ENCODE measurements around the gene CSTF1.

Gene CSTF1

GRCh38 chr20:56429502-56429901 is 37.1 kb downstream of the CSTF1 start:
- DNase-seq (ENCODE audit: low spot score): no peak

- no peak for DNase-seq (ENCODE audit: low spot score)
Measured at GRCh38 chr20:56429941-56430340, 37.5 kb downstream of the CSTF1 start.

GRCh38 chr20:56430461-56430860 is 38.0 kb downstream of the CSTF1 start:
- no peak for DNase-seq (ENCODE audit: low spot score)

- DNase-seq (ENCODE audit: low spot score): no peak
Measured at GRCh38 chr20:56430957-56431356, 38.5 kb downstream of the CSTF1 start.

GRCh38 chr20:56431471-56431870 is 39.0 kb downstream of the CSTF1 start:
- no peak for DNase-seq (ENCODE audit: low spot score)

- DNase-seq (ENCODE audit: low spot score): no peak
Measured at GRCh38 chr20:56433221-56433879, 40.9 kb downstream of the CSTF1 start.

GRCh38 chr20:56433880-56434255 is 41.4 kb downstream of the CSTF1 start:
- peak; percentile 40 for DNase-seq (ENCODE audit: low spot score)

- no peak for DNase-seq (ENCODE audit: low spot score)
Measured at GRCh38 chr20:56437196-56437960, 44.9 kb downstream of the CSTF1 start.

- DNase-seq (ENCODE audit: low spot score): no peak
Measured at GRCh38 chr20:56438284-56438683, 45.8 kb downstream of the CSTF1 start.

- no peak for DNase-seq (ENCODE audit: low spot score)
Measured at GRCh38 chr20:56439771-56440291, 47.4 kb downstream of the CSTF1 start.

GRCh38 chr20:56440346-56441007 is 48.0 kb downstream of the CSTF1 start:
- peak; percentile 69 for DNase-seq (ENCODE audit: low spot score)

GRCh38 chr20:56442389-56443365 is 50.2 kb downstream of the CSTF1 start:
- DNase-seq (ENCODE audit: low spot score): no peak

- no peak for DNase-seq (ENCODE audit: low spot score)
Measured at GRCh38 chr20:56443654-56444540, 51.5 kb downstream of the CSTF1 start.

GRCh38 chr20:56445130-56445529 is 52.7 kb downstream of the CSTF1 start:
- DNase-seq (ENCODE audit: low spot score): no peak

- DNase-seq (ENCODE audit: low spot score): no peak
Measured at GRCh38 chr20:56445540-56445939, 53.1 kb downstream of the CSTF1 start.

- no peak for DNase-seq (ENCODE audit: low spot score)
Measured at GRCh38 chr20:56447227-56447626, 54.8 kb downstream of the CSTF1 start.

- no peak for DNase-seq (ENCODE audit: low spot score)
Measured at GRCh38 chr20:56449459-56449858, 57.0 kb downstream of the CSTF1 start.

GRCh38 chr20:56451056-56451765 is 58.8 kb downstream of the CSTF1 start:
- no peak for DNase-seq (ENCODE audit: low spot score)

- DNase-seq (ENCODE audit: low spot score): no peak
Measured at GRCh38 chr20:56453352-56453751, 60.9 kb downstream of the CSTF1 start.

- no peak for DNase-seq (ENCODE audit: low spot score)
Measured at GRCh38 chr20:56454754-56455153, 62.3 kb downstream of the CSTF1 start.

Data from CD4-positive, alpha-beta T cell treated with Interleukin-2 at 100 ng/mL for 4 hours (primary cell).